Lung (tissue), 12 donors: Measurements from ENCODE around the gene CLDND2. TPM values are rescaled to one million over a fixed set of nuclear protein-coding genes. Genes with fewer than 3 reads are reported as not detected.
A peak's percentile ranks its signal among the peaks of the same experiment; 100 is the strongest.

ENCODE experiments used
- ATAC-seq: fragments of 200-7000 bp; cut with Tn5 transposase; one replicate; pipeline ENCODE4 v1.9.1; 2020; ENCODE audit warnings: moderate number of reproducible peaks; ENCODE audit not compliant: insufficient read depth, low FRiP score
- DNase-seq, 3 donors: peaks; one replicate each; pipeline ENCODE4 v3.0.0-alpha.2; 2013 to 2017
- H3K27ac ChIP-seq, 2 donors: one replicate each; pipeline ENCODE4 v1.5.1; 2013; ENCODE audit warnings: mild to moderate bottlenecking in 2 of 2, moderate library complexity in 2 of 2, control low read depth in 1 of 2, inconsistent platforms in 1 of 2, low read depth in 1 of 2, low read length in 1 of 2
- H3K27me3 ChIP-seq, 3 donors: one replicate each; pipeline ENCODE4 v1.5.1; 2013; ENCODE audit warnings: low read length in 2 of 3; ENCODE audit not compliant: control insufficient read depth in 3 of 3, insufficient read depth in 3 of 3
- H3K36me3 ChIP-seq, 4 donors: one replicate each; pipeline ENCODE4 v1.5.1; 2013; ENCODE audit warnings: low read length in 4 of 4, mild to moderate bottlenecking in 1 of 4, moderate library complexity in 1 of 4; ENCODE audit not compliant: control insufficient read depth in 4 of 4, insufficient read depth in 4 of 4
- H3K4me1 ChIP-seq, 5 donors: one replicate each; pipeline ENCODE4 v1.5.1; 2013; ENCODE audit warnings: low read length in 5 of 5, mild to moderate bottlenecking in 2 of 5, moderate library complexity in 1 of 5; ENCODE audit not compliant: control insufficient read depth in 5 of 5, insufficient read depth in 5 of 5
- H3K4me3 ChIP-seq: one replicate; pipeline ENCODE4 v1.5.1; 2013; ENCODE audit warnings: mild to moderate bottlenecking, control low read depth, moderate library complexity
- H3K9ac ChIP-seq, 2 donors: one replicate each; pipeline ENCODE4 v1.5.1; 2013; ENCODE audit warnings: low read length in 2 of 2, control low read depth in 1 of 2; ENCODE audit not compliant: insufficient read depth in 1 of 2
- H3K9me3 ChIP-seq, 4 donors: one replicate each; pipeline ENCODE4 v1.5.1; 2013; ENCODE audit warnings: low read length in 3 of 4, mild to moderate bottlenecking in 1 of 4, moderate library complexity in 1 of 4; ENCODE audit not compliant: control insufficient read depth in 4 of 4, insufficient read depth in 3 of 4
- WGBS, 2 donors: extraction: QIAGEN DNeasy Blood & Tissue Kit; methylation state at CpG; one replicate each; pipeline ENCODE4 v1.1.7; 2013; 5-methylcytosine and 5-hydroxymethylcytosine counted together
- polyA plus RNA-seq, 2 donors: library from polyadenylated mRNA; stranded (reverse); fragments of 200-250 nt; gene quantifications; one replicate each; pipeline ENCODE4 v1.2.1, GENCODE V29; 2013
- total RNA-seq, 2 donors: library from RNA; depleted of rRNA in 1 of 2; stranded (reverse); fragments of >200 nt in 1 of 2; gene quantifications; one replicate each; pipeline ENCODE4 v1.2.1, GENCODE V29; 2014 to 2021
- TF ChIP-seq, protein P1 (sequence below): IDR thresholded peaks from 2 replicates; pipeline ENCODE4 v1.5.1; 2012; ENCODE audit warnings: mild to moderate bottlenecking; ENCODE audit errors: control extremely low read depth, extremely low read depth
- donor health status: control.
- donor health status: control.
- donor health status: Bipolar disorder and iron deficiency.
- donor health status: healthy.
- donor health status: DM: yes; HTN: yes; CAD: no.

Gene CLDND2
- total and polyA plus RNA-seq, 4 donors: 0.45 to 0.92 (median 0.66) TPM; not detected in 1

DNA sequence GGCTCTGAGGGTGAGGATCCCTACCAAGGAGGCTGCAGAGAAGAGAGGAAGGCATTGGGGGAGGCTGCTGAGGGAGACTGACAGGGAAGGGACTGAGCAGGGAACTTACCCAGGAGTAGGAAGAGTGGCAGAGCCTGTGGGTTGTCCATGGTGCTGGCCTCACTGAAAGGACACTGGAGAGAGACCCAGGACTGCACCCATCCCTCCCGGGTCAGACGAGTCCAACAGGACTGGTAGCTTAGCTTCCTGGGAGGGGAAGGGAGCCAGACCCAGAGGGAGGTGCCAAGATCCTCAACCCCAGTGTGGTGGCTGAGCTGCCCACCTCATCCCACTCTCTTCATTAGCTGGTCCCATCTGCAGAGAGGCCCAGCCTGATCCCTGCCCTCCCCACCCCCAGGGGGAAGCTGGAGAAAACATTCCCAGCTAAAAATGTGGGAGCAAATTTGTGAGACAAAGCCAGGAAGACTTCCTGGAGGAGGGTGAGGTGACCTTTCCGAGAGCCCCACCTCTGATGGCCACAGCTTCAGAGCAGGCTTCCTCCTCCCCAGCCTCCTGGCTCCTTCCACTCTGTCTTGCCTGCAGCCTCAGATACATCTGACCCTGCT is 26.7 kb downstream of the CLDND2 start, which contains the start of gene VSIG10L:
TSS of gene VSIG10L (minus strand) at position 164 of the 605 bp plus-strand sequence. CDS start at position 149, 15 bp downstream.
- peaks cover 0 to 5% (median 0%) of the 10 kb centered on the region in 5 donors for H3K4me1 ChIP-seq
- TF ChIP-seq, protein P1, sequence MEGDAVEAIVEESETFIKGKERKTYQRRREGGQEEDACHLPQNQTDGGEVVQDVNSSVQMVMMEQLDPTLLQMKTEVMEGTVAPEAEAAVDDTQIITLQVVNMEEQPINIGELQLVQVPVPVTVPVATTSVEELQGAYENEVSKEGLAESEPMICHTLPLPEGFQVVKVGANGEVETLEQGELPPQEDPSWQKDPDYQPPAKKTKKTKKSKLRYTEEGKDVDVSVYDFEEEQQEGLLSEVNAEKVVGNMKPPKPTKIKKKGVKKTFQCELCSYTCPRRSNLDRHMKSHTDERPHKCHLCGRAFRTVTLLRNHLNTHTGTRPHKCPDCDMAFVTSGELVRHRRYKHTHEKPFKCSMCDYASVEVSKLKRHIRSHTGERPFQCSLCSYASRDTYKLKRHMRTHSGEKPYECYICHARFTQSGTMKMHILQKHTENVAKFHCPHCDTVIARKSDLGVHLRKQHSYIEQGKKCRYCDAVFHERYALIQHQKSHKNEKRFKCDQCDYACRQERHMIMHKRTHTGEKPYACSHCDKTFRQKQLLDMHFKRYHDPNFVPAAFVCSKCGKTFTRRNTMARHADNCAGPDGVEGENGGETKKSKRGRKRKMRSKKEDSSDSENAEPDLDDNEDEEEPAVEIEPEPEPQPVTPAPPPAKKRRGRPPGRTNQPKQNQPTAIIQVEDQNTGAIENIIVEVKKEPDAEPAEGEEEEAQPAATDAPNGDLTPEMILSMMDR: no peak
- peak in 1 of 3 donors; percentile 13 for DNase-seq
- H3K9ac ChIP-seq: no peak within 1 kb of the TSS
- H3K27ac ChIP-seq: no peak within 1 kb of the TSS
- peaks cover 0 to 4% (median 2%) of the 10 kb centered on the region in 3 donors for H3K27me3 ChIP-seq
- peaks cover 0 to 15% (median 5%) of the 10 kb centered on the region in 4 donors for H3K36me3 ChIP-seq
- H3K4me3 ChIP-seq: no peak within 1 kb of the TSS
- no peak for ATAC-seq
- no peaks in the 10 kb centered on the region for H3K9me3 ChIP-seq
- 47 to 58% methylated on average over 3 of the region's 3 CpGs for WGBS, 2 donors

- peaks cover 0 to 5% (median 0%) of the 10 kb centered on the region in 5 donors for H3K4me1 ChIP-seq
- TF ChIP-seq, protein P1: no peak
- DNase-seq (peak in 1 of 3 donors; percentile 12), ATAC-seq (no peak)
- peaks cover 0 to 10% (median 5%) of the 10 kb centered on the region in 4 donors for H3K36me3 ChIP-seq
- no peaks in the 10 kb centered on the region for H3K9me3 ChIP-seq
- H3K9ac ChIP-seq: no peak overlapping the region
- no peak overlapping the region for H3K4me3 ChIP-seq
- WGBS, 2 donors: 91 to 92% methylated on average over 18 of the region's 18 CpGs
- peaks cover 0 to 4% (median 2%) of the 10 kb centered on the region in 3 donors for H3K27me3 ChIP-seq
- no peak overlapping the region for H3K27ac ChIP-seq
These were observed 27.7 kb downstream of the CLDND2 start for GRCh38 chr19:51341066-51341465.

GRCh38 chr19:51339687-51340656 is 28.8 kb downstream of the CLDND2 start:
- H3K36me3 ChIP-seq: peaks cover 0 to 4% (median under 1%) of the 10 kb centered on the region in 4 donors
- H3K9me3 ChIP-seq: no peaks in the 10 kb centered on the region
- no peak overlapping the region for H3K9ac ChIP-seq
- peak overlapping the region; percentile 47 for H3K4me3 ChIP-seq
- peak; percentile 93 to 97 (median 93) for DNase-seq
- H3K27ac ChIP-seq: peak overlapping the region; percentile 66 to 67
- 2% methylated on average over 77 to 107 of the region's 107 CpGs for WGBS, 2 donors
- peaks cover 0 to 5% (median 0%) of the 10 kb centered on the region in 5 donors for H3K4me1 ChIP-seq
- ATAC-seq: peak; percentile 94
- TF ChIP-seq, protein P1: no peak
- peaks cover 0 to 4% (median 2%) of the 10 kb centered on the region in 3 donors for H3K27me3 ChIP-seq
